H9 (cell line): ENCODE results near the gene IZUMO4. TPM values are rescaled to one million over a fixed set of nuclear protein-coding genes. Genes with fewer than 3 reads are reported as not detected.

Experiments used
- DNase-seq: peaks from one replicate; pipeline ENCODE4 v3.0.0-alpha.2; 2017
- H2AFZ ChIP-seq: one replicate; pipeline ENCODE4 v1.6.1; 2013; ENCODE audit warnings: mild to moderate bottlenecking, low read length, control low read depth, moderate library complexity
- H2AK5ac ChIP-seq: 2 replicates; pipeline ENCODE4 v1.6.1; 2013; ENCODE audit warnings: low read length, control low read depth, mixed read lengths; ENCODE audit not compliant: insufficient read length
- H2BK120ac ChIP-seq: one replicate; pipeline ENCODE4 v1.6.1; 2013; ENCODE audit warnings: low read depth, mild to moderate bottlenecking, low read length, control low read depth, inconsistent platforms; ENCODE audit not compliant: poor library complexity, severe bottlenecking
- H2BK12ac ChIP-seq: 2 replicates; pipeline ENCODE4 v1.6.1; 2013; ENCODE audit warnings: low read length, control low read depth, mixed read lengths, low read depth; ENCODE audit not compliant: insufficient read length
- H2BK15ac ChIP-seq: 2 replicates; pipeline ENCODE4 v1.6.1; 2013; ENCODE audit warnings: low read depth, low read length, control low read depth
- H2BK20ac ChIP-seq: one replicate; pipeline ENCODE4 v1.6.1; 2013; ENCODE audit warnings: low read depth, mild to moderate bottlenecking, low read length, control low read depth, inconsistent platforms; ENCODE audit not compliant: poor library complexity, severe bottlenecking
- H2BK5ac ChIP-seq: 2 replicates; pipeline ENCODE4 v1.6.1; 2013; ENCODE audit warnings: low read length, control low read depth, mixed read lengths; ENCODE audit not compliant: insufficient read length
- H3K14ac ChIP-seq: 2 replicates; pipeline ENCODE4 v1.6.1; 2013; ENCODE audit warnings: low read length, control low read depth; ENCODE audit not compliant: insufficient read depth
- H3K18ac ChIP-seq: 2 replicates; pipeline ENCODE4 v1.6.1; 2013; ENCODE audit warnings: low read depth, mild to moderate bottlenecking, mixed read lengths, low read length, control low read depth; ENCODE audit not compliant: insufficient read length
- H3K23ac ChIP-seq: 2 replicates; pipeline ENCODE4 v1.6.1; 2013; ENCODE audit warnings: low read length, control low read depth, mixed read lengths, low read depth; ENCODE audit not compliant: insufficient read length
- H3K23me2 ChIP-seq: 2 replicates; pipeline ENCODE4 v1.6.1; 2013; ENCODE audit warnings: low read depth, mild to moderate bottlenecking, mixed read lengths, low read length, control low read depth; ENCODE audit not compliant: insufficient read length, poor library complexity, severe bottlenecking
- H3K27ac ChIP-seq: 2 replicates; pipeline ENCODE4 v1.5.1; 2013; ENCODE audit warnings: low read length, control low read depth, mixed read lengths, low read depth; ENCODE audit not compliant: insufficient read length
- H3K27me3 ChIP-seq: 2 replicates; pipeline ENCODE4 v1.6.1; 2013; ENCODE audit warnings: low read length, control low read depth, inconsistent platforms; ENCODE audit not compliant: insufficient read depth
- H3K4ac ChIP-seq: 2 replicates; pipeline ENCODE4 v1.6.1; 2013; ENCODE audit warnings: low read depth, mild to moderate bottlenecking, control low read depth, inconsistent platforms, low read length, moderate library complexity
- H3K4me1 ChIP-seq: 2 replicates; pipeline ENCODE4 v1.6.1; 2013; ENCODE audit warnings: low read length, control low read depth, inconsistent platforms; ENCODE audit not compliant: insufficient read depth
- H3K4me2 ChIP-seq: 2 replicates; pipeline ENCODE4 v1.6.1; 2013; ENCODE audit warnings: low read length, control low read depth, mixed read lengths; ENCODE audit not compliant: insufficient read length, insufficient read depth
- H3K56ac ChIP-seq: 2 replicates; pipeline ENCODE4 v1.6.1; 2013; ENCODE audit warnings: low read depth, mild to moderate bottlenecking, mixed read lengths, low read length, control low read depth; ENCODE audit not compliant: insufficient read length
- H3K79me1 ChIP-seq: 2 replicates; pipeline ENCODE4 v1.6.1; 2013; ENCODE audit warnings: low read depth, mild to moderate bottlenecking, moderate library complexity, low read length, control low read depth, inconsistent platforms; ENCODE audit not compliant: insufficient read depth, poor library complexity, severe bottlenecking
- H3K79me2 ChIP-seq: 2 replicates; pipeline ENCODE4 v1.6.1; 2013; ENCODE audit warnings: low read length, control low read depth, inconsistent platforms; ENCODE audit not compliant: insufficient read depth
- H3K9ac ChIP-seq: 2 replicates; pipeline ENCODE4 v1.6.1; 2013; ENCODE audit warnings: low read length, control low read depth, mixed read lengths; ENCODE audit not compliant: insufficient read length; ENCODE audit errors: extremely low read depth
- H3K9me3 ChIP-seq: one replicate; pipeline ENCODE4 v1.6.1; 2013; ENCODE audit warnings: low read depth, low read length, inconsistent platforms; ENCODE audit not compliant: control insufficient read depth
- H3T11ph ChIP-seq: one replicate; pipeline ENCODE4 v1.6.1; 2013; ENCODE audit warnings: mild to moderate bottlenecking, low read length, control low read depth, inconsistent platforms
- H4K20me1 ChIP-seq: one replicate; pipeline ENCODE4 v1.6.1; 2013; ENCODE audit not compliant: control insufficient read depth, insufficient read length, insufficient read depth
- H4K5ac ChIP-seq: 2 replicates; pipeline ENCODE4 v1.6.1; 2013; ENCODE audit warnings: low read depth, mild to moderate bottlenecking, mixed read lengths, low read length, control low read depth; ENCODE audit not compliant: insufficient read length
- H4K8ac ChIP-seq: replicated peaks from 2 replicates; pipeline ENCODE4 v1.6.1; 2013; ENCODE audit warnings: low read length, control low read depth, mixed read lengths, low read depth; ENCODE audit not compliant: insufficient read length
- H4K91ac ChIP-seq: 2 replicates; pipeline ENCODE4 v1.6.1; 2013; ENCODE audit warnings: low read depth, mild to moderate bottlenecking, moderate library complexity, mixed read lengths, low read length, control low read depth; ENCODE audit not compliant: insufficient read length
- H3K27ac Mint-ChIP-seq, 3 experiments: 2 replicates in 2 of 3; 3 replicates in 1 of 3; pipeline ENCODE4 v1.8.0; 2020 to 2021; ENCODE audit warnings: mixed read lengths in 3 of 3, mild to moderate bottlenecking in 1 of 3, moderate library complexity in 1 of 3
- H3K27me3 Mint-ChIP-seq: 2 replicates; pipeline ENCODE4 v1.8.0; 2021; ENCODE audit warnings: low read depth, mild to moderate bottlenecking, moderate library complexity, mixed read lengths
- H3K36me3 Mint-ChIP-seq, 3 experiments: 2 replicates in 2 of 3; 3 replicates in 1 of 3; pipeline ENCODE4 v1.8.0; 2020 to 2021; ENCODE audit warnings: low read depth in 3 of 3, mixed read lengths in 3 of 3; ENCODE audit not compliant: insufficient read depth in 1 of 3
- H3K4me1 Mint-ChIP-seq, 2 experiments: 2 replicates each; pipeline ENCODE4 v1.8.0; 2020; ENCODE audit warnings: mixed read lengths in 2 of 2
- H3K4me3 Mint-ChIP-seq, 2 experiments: 2 replicates in 1 of 2; 3 replicates in 1 of 2; pipeline ENCODE4 v1.8.0; 2020 to 2021; ENCODE audit warnings: mild to moderate bottlenecking in 2 of 2, mixed read lengths in 2 of 2, moderate library complexity in 1 of 2
- H3K9me3 Mint-ChIP-seq, 2 experiments: 2 replicates in 1 of 2; 3 replicates in 1 of 2; pipeline ENCODE4 v1.8.0; 2020; ENCODE audit warnings: mild to moderate bottlenecking in 2 of 2, mixed read lengths in 2 of 2, moderate library complexity in 1 of 2
- WGBS: extraction: QIAGEN DNeasy Blood & Tissue Kit; methylation state at CpG from one replicate; pipeline ENCODE4 v1.1.7; 2013; ENCODE audit warnings: missing lambda C conversion rate, low lambda C conversion rate, mixed read lengths; ENCODE audit not compliant: insufficient read length; ENCODE audit errors: extremely low coverage; 5-methylcytosine and 5-hydroxymethylcytosine counted together
- total RNA-seq: library from RNA; stranded (reverse); gene quantifications from 2 replicates; pipeline ENCODE4 v1.2.1, GENCODE V29; 2021
- TF ChIP-seq, protein P1 (sequence below): fragments of 200-600 bp; sonication (generic); conservative IDR thresholded peaks from 3 replicates; pipeline ENCODE4 v1.8.0; 2021; ENCODE audit warnings: antibody characterized with exemption, mild to moderate bottlenecking

The IZUMO4 gene
- total RNA-seq, 1 experiment from 2014 or later: 2.1 TPM

DNA sequence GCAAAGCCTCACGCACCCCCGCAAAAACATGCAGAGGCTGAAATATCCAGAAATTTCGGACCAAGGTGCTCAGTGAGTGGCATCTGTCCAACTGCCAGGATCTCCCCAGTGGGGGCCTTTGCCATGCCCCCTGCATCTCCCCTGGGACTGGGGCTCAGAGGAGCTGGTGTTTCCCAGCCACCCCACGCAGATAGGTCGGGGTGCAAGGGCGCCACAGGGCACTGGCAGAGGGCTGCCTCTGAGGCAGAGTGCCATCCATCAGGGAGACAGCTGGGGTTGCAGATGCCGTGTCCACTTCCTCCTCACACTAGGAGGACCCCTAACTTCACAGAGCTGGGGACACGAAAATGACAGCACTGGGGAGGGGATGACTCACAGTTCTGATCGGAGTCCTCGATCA, 26.3 kb downstream of the IZUMO4 start:
- Mint-ChIP-seq H3K27ac (no peak overlapping the region), H3K9me3 (no peaks in the 10 kb centered on the region), H3K36me3 (peaks cover 41 to 87% (median 76%) of the 10 kb centered on the region in 3 experiments), H3K4me1 (no peaks in the 10 kb centered on the region), H3K4me3 (no peak overlapping the region; a peak in 1 of 5 replicates), H3K27me3 (no peaks in the 10 kb centered on the region)
- Histone ChIP-seq H3K14ac (no peak overlapping the region), H3K4ac (no peak overlapping the region), H3K56ac (no peak overlapping the region), H2BK20ac (no peak overlapping the region), H2BK5ac (no peak overlapping the region), H2BK12ac (no peak overlapping the region), H3K9me3 (no peaks in the 10 kb centered on the region), H3K23ac (no peak overlapping the region), H3K9ac (no peak overlapping the region), H3K27me3 (no peaks in the 10 kb centered on the region), H2AFZ (no peak overlapping the region), H2BK15ac (no peak overlapping the region), H2BK120ac (no peak overlapping the region), H3K79me1 (no peaks in the 10 kb centered on the region), H3K18ac (no peak overlapping the region), H4K91ac (no peak overlapping the region), H4K5ac (no peak overlapping the region), H3K27ac (no peak overlapping the region), H3K79me2 (no peaks in the 10 kb centered on the region), H3K23me2 (no peaks in the 10 kb centered on the region), H3K4me2 (no peak overlapping the region), H2AK5ac (no peak overlapping the region), H4K20me1 (no peaks in the 10 kb centered on the region), H3K4me1 (no peaks in the 10 kb centered on the region), H3T11ph (no peak overlapping the region), H4K8ac (no peak overlapping the region)
- no CpG with 5 or more reads among the region's 10 CpGs for WGBS
- TF ChIP-seq, protein P1, sequence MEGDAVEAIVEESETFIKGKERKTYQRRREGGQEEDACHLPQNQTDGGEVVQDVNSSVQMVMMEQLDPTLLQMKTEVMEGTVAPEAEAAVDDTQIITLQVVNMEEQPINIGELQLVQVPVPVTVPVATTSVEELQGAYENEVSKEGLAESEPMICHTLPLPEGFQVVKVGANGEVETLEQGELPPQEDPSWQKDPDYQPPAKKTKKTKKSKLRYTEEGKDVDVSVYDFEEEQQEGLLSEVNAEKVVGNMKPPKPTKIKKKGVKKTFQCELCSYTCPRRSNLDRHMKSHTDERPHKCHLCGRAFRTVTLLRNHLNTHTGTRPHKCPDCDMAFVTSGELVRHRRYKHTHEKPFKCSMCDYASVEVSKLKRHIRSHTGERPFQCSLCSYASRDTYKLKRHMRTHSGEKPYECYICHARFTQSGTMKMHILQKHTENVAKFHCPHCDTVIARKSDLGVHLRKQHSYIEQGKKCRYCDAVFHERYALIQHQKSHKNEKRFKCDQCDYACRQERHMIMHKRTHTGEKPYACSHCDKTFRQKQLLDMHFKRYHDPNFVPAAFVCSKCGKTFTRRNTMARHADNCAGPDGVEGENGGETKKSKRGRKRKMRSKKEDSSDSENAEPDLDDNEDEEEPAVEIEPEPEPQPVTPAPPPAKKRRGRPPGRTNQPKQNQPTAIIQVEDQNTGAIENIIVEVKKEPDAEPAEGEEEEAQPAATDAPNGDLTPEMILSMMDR: no peak
- no peak for DNase-seq
